Esophagus muscularis mucosa (tissue), 4 donors: ENCODE results near the gene PCDH9. TPM values are rescaled to one million over a fixed set of nuclear protein-coding genes. Genes with fewer than 3 reads are reported as not detected.
A peak's percentile ranks its signal among the peaks of the same experiment; 100 is the strongest.

Experiments used
- DNase-seq: peaks from one replicate; pipeline ENCODE4 v3.0.0-alpha.2; 2017; ENCODE audit errors: extremely low spot score
- H3K27ac ChIP-seq, 4 donors: fragments of 200-600 bp; sonication (generic); replicated peaks in 1 of 4; 1 replicate in 3 of 4; 2 replicates in 1 of 4; pipeline ENCODE4 v1.5.1; 2016 to 2019; ENCODE audit warnings: mild to moderate bottlenecking in 1 of 4
- H3K27me3 ChIP-seq, 4 donors: fragments of 200-600 bp; sonication (generic); one replicate each; pipeline versions ENCODE4 v1.5.1 to v1.6.0; 2016 to 2019
- H3K36me3 ChIP-seq, 4 donors: fragments of 200-600 bp; sonication (generic); one replicate each; pipeline ENCODE4 v1.5.1; 2016 to 2019
- H3K4me1 ChIP-seq, 4 donors: fragments of 200-600 bp; sonication (generic); one replicate each; pipeline ENCODE4 v1.5.1; 2016 to 2019
- H3K4me3 ChIP-seq, 4 donors: fragments of 200-600 bp; sonication (generic); 1 replicate in 2 of 4; 2 replicates in 2 of 4; pipeline ENCODE4 v1.5.1; 2016 to 2019; ENCODE audit warnings: mild to moderate bottlenecking in 4 of 4, moderate library complexity in 1 of 4
- H3K9me3 ChIP-seq, 4 donors: fragments of 200-600 bp; sonication (generic); 1 replicate in 3 of 4; 2 replicates in 1 of 4; pipeline ENCODE4 v1.5.1; 2016 to 2019
- CTCF ChIP-seq, 3 experiments: fragments of 200-600 bp in 2 of 3; fragments of 450-650 bp in 1 of 3; sonication (generic) in 2 of 3; IDR thresholded peaks; one replicate each; pipeline ENCODE4 v1.5.1; 2017 to 2019; ENCODE audit warnings: antibody characterized with exemption in 3 of 3, mild to moderate bottlenecking in 2 of 3, moderate library complexity in 1 of 3
- EP300 ChIP-seq: sonication (generic); formaldehyde crosslinking; IDR thresholded peaks from one replicate; pipeline ENCODE4 v1.6.1; 2017; ENCODE audit warnings: antibody characterized with exemption
- POLR2A ChIP-seq: fragments of 450-650 bp; IDR thresholded peaks from one replicate; pipeline ENCODE4 v1.6.1; 2017; ENCODE audit warnings: antibody characterized with exemption, moderate library complexity, mild to moderate bottlenecking, low read depth
- POLR2AphosphoS5 ChIP-seq, 2 donors: sonication (generic); formaldehyde crosslinking; IDR thresholded peaks; one replicate each; pipeline ENCODE4 v1.6.1; 2017; ENCODE audit warnings: antibody characterized with exemption in 2 of 2
- WGBS: methylation state at CpG from one replicate; pipeline ENCODE4 v1.1.5; 2018; 5-methylcytosine and 5-hydroxymethylcytosine counted together
- intact Hi-C: fragments of 100-400 bp; cut with DNase I; formaldehyde crosslinking; loops from one replicate; pipeline ENCODE4 v1.15.1; 2023
- total RNA-seq, 4 donors: library from RNA; depleted of rRNA; stranded (reverse); fragments of >200 nt; gene quantifications; one replicate each; pipeline versions ENCODE4 v1.1.0 to v1.2.1, GENCODE V29; 2016

Gene PCDH9
- total RNA-seq, 4 donors from 2014 or later = 33.8 to 81.8 (median 49.1) TPM

- Histone ChIP-seq H3K4me3 (no peak overlapping the region), H3K9me3 (no peaks in the 10 kb centered on the region), H3K27me3 (no peaks in the 10 kb centered on the region), H3K36me3 (no peaks in the 10 kb centered on the region), H3K4me1 (peaks cover 0 to 46% (median 29%) of the 10 kb centered on the region in 4 donors), H3K27ac (peak overlapping the region in 1 of 4 donors; percentile 18)
- TF ChIP-seq POLR2AphosphoS5 (IDR thresholded peaks at IDR 0.05) (no peak), CTCF (IDR thresholded peaks at IDR 0.05) (no peak), POLR2A (no peak), EP300 (no peak)
- no peak for DNase-seq
- intact Hi-C loops = no loop called here
- 81% methylated on average over 6 of the region's 6 CpGs for WGBS
Observed at GRCh38 chr13:67122251-67122650, 107.9 kb downstream of the PCDH9 start.

- 38% methylated on average over 6 of the region's 6 CpGs for WGBS
- TF ChIP-seq POLR2AphosphoS5 (IDR thresholded peaks at IDR 0.05) (peak in 1 of 2 donors; percentile 19), EP300 (no peak)
- DNase-seq = no peak
- Histone ChIP-seq H3K27me3 (no peaks in the 10 kb centered on the region), H3K36me3 (no peaks in the 10 kb centered on the region), H3K4me3 (no peak overlapping the region), H3K4me1 (peaks cover 0 to 49% (median 31%) of the 10 kb centered on the region in 4 donors), H3K27ac (peak overlapping the region; percentile 10 to 48 (median 28)), H3K9me3 (no peaks in the 10 kb centered on the region)
- intact Hi-C loops = no loop called here
Observed at GRCh38 chr13:67120872-67121531, 109.1 kb downstream of the PCDH9 start.

- Histone ChIP-seq H3K4me1 (peaks cover 0 to 49% (median 31%) of the 10 kb centered on the region in 4 donors), H3K27ac (peak overlapping the region in 1 of 4 donors; percentile 9), H3K27me3 (no peaks in the 10 kb centered on the region), H3K4me3 (no peak overlapping the region), H3K36me3 (no peaks in the 10 kb centered on the region), H3K9me3 (no peaks in the 10 kb centered on the region)
- no peak for DNase-seq
- TF ChIP-seq EP300 (no peak), CTCF (IDR thresholded peaks at IDR 0.05) (no peak)
- intact Hi-C loops = no loop called here
- 16% methylated on average over 1 of the region's 1 CpG for WGBS
Observed at GRCh38 chr13:67119481-67119894, 110.6 kb downstream of the PCDH9 start.

- intact Hi-C loops = no loop called here
- H3K4me3 ChIP-seq = no peak overlapping the region
- peak overlapping the region in 1 of 4 donors; percentile 9 for H3K27ac ChIP-seq
- 96% methylated on average over 1 of the region's 1 CpG for WGBS
- H3K27me3 ChIP-seq = no peaks in the 10 kb centered on the region
- H3K4me1 ChIP-seq = peaks cover 0 to 47% (median 31%) of the 10 kb centered on the region in 4 donors
- DNase-seq = no peak
- H3K9me3 ChIP-seq = no peaks in the 10 kb centered on the region
- TF ChIP-seq CTCF (IDR thresholded peaks at IDR 0.05) (no peak), POLR2AphosphoS5 (IDR thresholded peaks at IDR 0.05) (no peak), EP300 (no peak), POLR2A (no peak)
- H3K36me3 ChIP-seq = no peaks in the 10 kb centered on the region
Observed at GRCh38 chr13:67118277-67118676, 111.9 kb downstream of the PCDH9 start.

- Histone ChIP-seq H3K4me1 (peaks cover 0 to 45% (median 28%) of the 10 kb centered on the region in 4 donors), H3K9me3 (no peaks in the 10 kb centered on the region), H3K4me3 (no peak overlapping the region), H3K27me3 (no peaks in the 10 kb centered on the region), H3K27ac (no peak overlapping the region), H3K36me3 (no peaks in the 10 kb centered on the region)
- no peak for TF ChIP-seq POLR2A
- TF ChIP-seq CTCF (IDR thresholded peaks at IDR 0.05) = no peak
- no peak for TF ChIP-seq EP300
- no peak for TF ChIP-seq POLR2AphosphoS5 (IDR thresholded peaks at IDR 0.05)
- intact Hi-C loops = no loop called here
- no peak for DNase-seq
- 56% methylated on average over 3 of the region's 3 CpGs for WGBS
Observed at GRCh38 chr13:67117010-67117550, 113.1 kb downstream of the PCDH9 start.
